Osteocyte (in vitro differentiated cells): ENCODE measurements around the gene CACYBP. TPM values are rescaled to one million over a fixed set of nuclear protein-coding genes. Genes with fewer than 3 reads are reported as not detected.
A peak's percentile ranks its signal among the peaks of the same experiment; 100 is the strongest.
"Not testable (repeated sequence)": the region's sequence is repeated elsewhere in the genome, so short reads cannot be mapped to it uniquely, and the experiment has no call there.

Source experiments
- DNase-seq: peaks from one replicate; pipeline ENCODE4 v3.0.0; 2021; ENCODE audit warnings: mixed read lengths; ENCODE audit not compliant: unreplicated experiment; ENCODE audit errors: extremely low spot score
- H3K27ac Mint-ChIP-seq: one replicate; pipeline ENCODE4 v1.8.0; 2021; ENCODE audit warnings: mild to moderate bottlenecking, mixed read lengths; ENCODE audit not compliant: unreplicated experiment
- H3K27me3 Mint-ChIP-seq: one replicate; pipeline ENCODE4 v1.8.0; 2021; ENCODE audit warnings: mixed read lengths; ENCODE audit not compliant: unreplicated experiment
- H3K36me3 Mint-ChIP-seq: one replicate; pipeline ENCODE4 v1.8.0; 2021; ENCODE audit warnings: mixed read lengths; ENCODE audit not compliant: unreplicated experiment
- H3K4me1 Mint-ChIP-seq: one replicate; pipeline ENCODE4 v1.8.0; 2021; ENCODE audit warnings: mixed read lengths; ENCODE audit not compliant: unreplicated experiment
- H3K4me3 Mint-ChIP-seq: one replicate; pipeline ENCODE4 v1.8.0; 2021; ENCODE audit warnings: mild to moderate bottlenecking, moderate library complexity, mixed read lengths; ENCODE audit not compliant: unreplicated experiment
- H3K9me3 Mint-ChIP-seq: one replicate; pipeline ENCODE4 v1.8.0; 2021; ENCODE audit warnings: mixed read lengths; ENCODE audit not compliant: unreplicated experiment
- CTCF ChIP-seq: fragments of 200-600 bp; sonication (generic); IDR thresholded peaks from 2 replicates; pipeline ENCODE4 v1.5.0; 2021; ENCODE audit warnings: antibody characterized with exemption, mild to moderate bottlenecking, moderate library complexity
- total RNA-seq: library from RNA; stranded (reverse); gene quantifications from 2 replicates; pipeline ENCODE4 v1.2.1, GENCODE V29; 2021

CACYBP gene
- total RNA-seq, 1 donor from 2014 or later = 58.3 TPM

GRCh38 chr1:175009532-175009931, 9.8 kb downstream of the CACYBP start:
- Mint-ChIP-seq H3K36me3 (peaks cover 48% of the 10 kb centered on the region), H3K4me1 (no peaks in the 10 kb centered on the region), H3K4me3 (no peak overlapping the region), H3K27ac (no peak overlapping the region), H3K27me3 (no peaks in the 10 kb centered on the region), H3K9me3 (no peaks in the 10 kb centered on the region)
- TF ChIP-seq CTCF = no peak
- DNase-seq = no peak

- no peak for TF ChIP-seq CTCF
- H3K27me3 Mint-ChIP-seq = no peaks in the 10 kb centered on the region
- DNase-seq = no peak
- H3K27ac Mint-ChIP-seq = no peak overlapping the region
- H3K9me3 Mint-ChIP-seq = no peaks in the 10 kb centered on the region
- H3K4me1 Mint-ChIP-seq = peaks cover 4% of the 10 kb centered on the region
- peaks cover 53% of the 10 kb centered on the region for H3K36me3 Mint-ChIP-seq
- H3K4me3 Mint-ChIP-seq = no peak overlapping the region
These were observed 13.7 kb downstream of the CACYBP start for GRCh38 chr1:175013445-175013844.

DNA sequence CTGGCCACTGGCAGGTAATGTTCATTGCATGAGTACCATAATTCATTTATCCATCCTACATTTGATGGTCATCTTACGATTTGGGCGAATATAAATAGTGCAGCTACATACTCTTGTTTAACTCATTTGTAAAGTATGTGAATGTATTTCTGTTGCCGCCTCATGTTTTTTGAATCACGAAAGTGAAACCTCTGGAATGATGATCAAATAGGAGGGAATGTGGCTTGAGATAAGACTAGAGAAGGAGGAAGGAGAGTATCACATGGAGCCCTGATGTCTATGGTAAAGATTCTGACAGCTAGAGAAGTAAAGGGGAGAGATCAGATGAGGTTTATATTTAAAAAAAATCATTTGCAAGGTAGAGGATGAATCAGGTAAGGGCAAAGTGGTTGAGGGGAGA, 15.5 kb downstream of the CACYBP start:
- peaks cover 51% of the 10 kb centered on the region for H3K36me3 Mint-ChIP-seq
- H3K4me3 Mint-ChIP-seq = no peak overlapping the region
- H3K4me1 Mint-ChIP-seq = peaks cover 4% of the 10 kb centered on the region
- no peak for DNase-seq
- H3K9me3 Mint-ChIP-seq = no peaks in the 10 kb centered on the region
- no peak overlapping the region for H3K27ac Mint-ChIP-seq
- no peaks in the 10 kb centered on the region for H3K27me3 Mint-ChIP-seq
- no peak for TF ChIP-seq CTCF

DNA sequence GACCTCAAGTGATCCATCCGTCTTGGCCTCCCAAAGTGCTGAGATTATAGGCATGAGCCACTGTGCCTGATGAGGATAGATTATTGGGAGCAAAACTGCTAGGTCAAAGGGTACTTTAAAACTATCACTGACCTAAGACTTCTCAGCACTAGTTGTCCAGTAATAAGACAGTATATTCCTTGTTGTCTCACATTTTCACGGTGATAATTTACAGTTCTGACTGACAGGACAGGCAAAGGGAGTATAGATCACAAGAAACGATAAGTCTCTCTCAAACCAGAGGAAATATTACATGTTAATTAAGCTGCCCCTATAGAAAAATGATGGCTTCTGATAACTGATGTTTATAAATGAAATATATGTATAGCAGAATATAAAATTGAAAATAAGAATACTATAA, 19.8 kb downstream of the CACYBP start:
- Mint-ChIP-seq H3K9me3 (peaks cover under 1% of the 10 kb centered on the region), H3K4me1 (peaks cover 27% of the 10 kb centered on the region), H3K36me3 (peaks cover 18% of the 10 kb centered on the region), H3K27me3 (no peaks in the 10 kb centered on the region), H3K27ac (no peak overlapping the region), H3K4me3 (no peak overlapping the region)
- no peak for TF ChIP-seq CTCF
- DNase-seq = no peak

DNA sequence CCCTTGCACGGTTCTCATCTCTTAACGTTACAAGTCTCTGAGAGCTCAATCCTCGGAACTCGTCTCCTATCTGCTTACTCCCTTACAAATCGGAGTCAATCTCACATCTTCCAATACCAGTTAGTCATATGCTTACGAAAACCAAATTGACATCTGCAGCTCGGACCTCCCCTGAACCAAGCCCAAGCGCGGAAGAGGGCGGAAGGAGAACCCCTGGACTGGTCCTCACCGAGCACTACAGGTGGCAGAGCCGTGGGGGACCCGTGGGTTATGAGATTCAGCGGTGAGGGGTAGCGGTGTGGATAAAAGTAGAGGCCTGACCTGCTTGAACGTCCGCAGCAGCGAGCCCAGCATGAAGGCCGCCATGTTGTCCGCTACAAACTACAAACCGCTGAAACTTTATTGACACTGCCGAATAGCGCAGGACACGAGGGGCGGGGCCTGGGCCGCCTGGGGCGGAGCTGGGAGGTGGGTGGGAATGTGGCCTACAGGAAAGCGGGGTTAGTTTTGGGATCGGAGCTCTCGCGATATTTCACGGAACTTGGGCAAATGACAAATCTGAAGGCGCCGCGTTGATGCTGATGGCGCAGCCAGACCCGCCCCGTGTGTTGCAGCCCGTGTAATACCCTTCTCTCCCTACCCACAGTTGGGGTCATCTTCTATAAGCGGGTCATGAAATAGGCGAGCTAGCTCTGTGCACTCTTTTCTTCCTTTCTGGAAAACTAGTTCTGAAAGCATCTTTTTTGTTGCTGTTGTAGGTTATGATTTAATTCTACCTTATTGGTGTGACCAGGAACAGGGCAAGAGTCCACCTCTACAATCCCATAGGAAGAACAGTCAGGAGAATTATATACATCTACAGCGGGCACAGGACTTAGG, 23.5 kb downstream of the CACYBP start, which contains the start of gene MRPS14:
MRPS14 (minus strand) TSS at position 383 of the 879 bp plus-strand sequence; CDS start at position 366, 17 bp downstream.
- no peaks in the 10 kb centered on the region for H3K27me3 Mint-ChIP-seq
- DNase-seq = peak; percentile 99
- no peak for TF ChIP-seq CTCF
- peak within 1 kb of the TSS; percentile 99 for H3K27ac Mint-ChIP-seq
- H3K4me3 Mint-ChIP-seq = peak within 1 kb of the TSS; percentile 89
- peaks cover 6% of the 10 kb centered on the region for H3K9me3 Mint-ChIP-seq
- peaks cover 3% of the 10 kb centered on the region for H3K36me3 Mint-ChIP-seq
- peaks cover 22% of the 10 kb centered on the region for H3K4me1 Mint-ChIP-seq

GRCh38 chr1:175023922-175024242, 24.1 kb downstream of the CACYBP start:
- H3K27ac Mint-ChIP-seq = peak overlapping the region; percentile 99
- DNase-seq, H3K36me3 Mint-ChIP-seq, H3K27me3 Mint-ChIP-seq, H3K9me3 Mint-ChIP-seq: not testable (repeated sequence)
- peaks cover 22% of the 10 kb centered on the region for H3K4me1 Mint-ChIP-seq
- peak overlapping the region; percentile 89 for H3K4me3 Mint-ChIP-seq
